ENCODE data around the gene CTAG1B. TPM values are rescaled to one million over a fixed set of nuclear protein-coding genes. Genes with fewer than 3 reads are reported as not detected.
A peak's percentile ranks its signal among the peaks of the same experiment; 100 is the strongest.

The CTAG1B gene
- total RNA-seq, 1 donor from 2014 or later, result not detected

DNA sequence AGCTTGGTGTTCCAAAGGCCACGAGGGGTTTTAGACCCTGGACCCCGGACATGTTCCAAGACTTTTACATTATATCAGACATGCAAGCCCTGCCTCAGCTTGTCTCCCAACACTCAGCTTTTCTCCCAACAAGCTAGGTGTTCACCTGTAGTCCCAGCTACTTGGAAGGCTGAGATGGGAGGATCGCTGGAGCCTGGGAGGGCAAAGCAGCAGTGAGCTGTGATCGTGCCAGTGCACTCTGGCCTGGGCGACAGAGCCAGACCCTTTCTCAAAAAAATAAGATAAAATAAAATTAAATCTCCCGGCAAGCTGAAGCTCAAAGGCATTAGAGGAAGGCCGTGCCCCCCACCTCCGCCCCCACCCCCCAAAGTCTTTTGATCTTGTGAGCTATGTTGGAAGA is 20.4 kb downstream of the CTAG1B start:
- no peaks in the 10 kb centered on the region for H3K36me3 ChIP-seq
- no peaks in the 10 kb centered on the region for H3K9me3 ChIP-seq
- no peak for DNase-seq
- no peaks in the 10 kb centered on the region for H3K4me1 ChIP-seq
- no peak for ATAC-seq
- H3K27me3 ChIP-seq (ENCODE audit: low read depth), result no peaks in the 10 kb centered on the region
- H3K4me3 ChIP-seq, result no peak overlapping the region
- H3K27ac ChIP-seq, result no peak overlapping the region
- TF ChIP-seq, protein P1, sequence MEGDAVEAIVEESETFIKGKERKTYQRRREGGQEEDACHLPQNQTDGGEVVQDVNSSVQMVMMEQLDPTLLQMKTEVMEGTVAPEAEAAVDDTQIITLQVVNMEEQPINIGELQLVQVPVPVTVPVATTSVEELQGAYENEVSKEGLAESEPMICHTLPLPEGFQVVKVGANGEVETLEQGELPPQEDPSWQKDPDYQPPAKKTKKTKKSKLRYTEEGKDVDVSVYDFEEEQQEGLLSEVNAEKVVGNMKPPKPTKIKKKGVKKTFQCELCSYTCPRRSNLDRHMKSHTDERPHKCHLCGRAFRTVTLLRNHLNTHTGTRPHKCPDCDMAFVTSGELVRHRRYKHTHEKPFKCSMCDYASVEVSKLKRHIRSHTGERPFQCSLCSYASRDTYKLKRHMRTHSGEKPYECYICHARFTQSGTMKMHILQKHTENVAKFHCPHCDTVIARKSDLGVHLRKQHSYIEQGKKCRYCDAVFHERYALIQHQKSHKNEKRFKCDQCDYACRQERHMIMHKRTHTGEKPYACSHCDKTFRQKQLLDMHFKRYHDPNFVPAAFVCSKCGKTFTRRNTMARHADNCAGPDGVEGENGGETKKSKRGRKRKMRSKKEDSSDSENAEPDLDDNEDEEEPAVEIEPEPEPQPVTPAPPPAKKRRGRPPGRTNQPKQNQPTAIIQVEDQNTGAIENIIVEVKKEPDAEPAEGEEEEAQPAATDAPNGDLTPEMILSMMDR (IDR thresholded peaks at IDR 0.05), result no peak
- intact Hi-C loops (cut with DNase I), result no loop called here

DNA sequence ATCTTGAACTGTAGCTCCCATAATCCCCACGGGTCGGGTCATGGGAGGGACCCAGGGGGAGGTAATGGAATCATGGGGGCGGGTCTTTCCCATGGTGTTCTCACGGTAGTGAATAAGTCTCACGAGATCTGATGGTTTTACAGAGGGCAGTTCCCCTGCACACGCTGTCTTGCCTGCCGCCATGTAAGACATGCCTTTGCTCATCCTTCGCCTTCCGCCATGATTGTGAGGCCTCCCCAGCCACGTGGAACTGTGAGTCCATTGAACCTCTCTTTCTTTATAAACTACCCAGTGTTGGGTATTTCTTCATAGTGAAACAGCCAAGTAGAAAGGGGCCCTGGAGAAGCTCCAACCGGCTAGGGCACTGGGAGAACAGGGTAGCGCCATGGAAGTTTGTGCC is 21.9 kb downstream of the CTAG1B start:
- H3K36me3 ChIP-seq, result no peaks in the 10 kb centered on the region
- H3K4me1 ChIP-seq, result no peaks in the 10 kb centered on the region
- no peak overlapping the region for H3K4me3 ChIP-seq
- H3K27me3 ChIP-seq (ENCODE audit: low read depth), result no peaks in the 10 kb centered on the region
- no peak for ATAC-seq
- no peak overlapping the region for H3K27ac ChIP-seq
- intact Hi-C loops (cut with DNase I), result no loop called here
- H3K9me3 ChIP-seq, result no peaks in the 10 kb centered on the region
- TF ChIP-seq, protein P1 (IDR thresholded peaks at IDR 0.05), result no peak
- DNase-seq, result no peak

DNA sequence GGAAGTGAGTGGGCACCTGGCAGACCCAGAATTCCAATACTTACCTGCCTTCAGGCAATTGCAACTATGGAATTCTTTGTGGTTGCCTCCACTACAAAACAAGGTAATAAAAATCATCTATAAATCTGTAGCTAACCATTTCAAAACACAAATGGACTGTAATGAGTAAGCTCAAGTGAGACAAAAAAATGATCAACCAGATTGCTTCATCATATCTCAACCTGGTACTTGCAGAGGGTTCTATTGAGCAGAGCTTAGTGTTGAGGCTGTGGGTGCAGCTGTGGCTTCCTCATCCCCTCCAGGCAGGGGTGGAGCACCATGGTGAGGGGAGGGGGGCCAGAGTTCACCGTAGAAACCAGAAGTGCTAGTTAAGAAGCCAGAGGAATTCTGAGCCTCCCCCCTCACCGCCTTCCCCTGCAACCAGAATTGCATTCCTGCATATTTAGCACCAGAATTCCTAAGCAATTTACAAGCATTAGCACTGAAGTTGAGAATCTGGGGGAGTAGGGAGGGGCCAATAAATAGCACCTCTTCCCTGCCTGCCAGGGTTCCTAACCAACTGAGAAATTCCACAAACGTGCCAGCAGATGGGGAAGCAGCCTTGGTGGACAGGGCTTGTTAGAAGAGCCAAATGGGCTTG is 22.7 kb downstream of the CTAG1B start:
- H3K9me3 ChIP-seq, result no peaks in the 10 kb centered on the region
- no peaks in the 10 kb centered on the region for H3K4me1 ChIP-seq
- TF ChIP-seq, protein P1 (IDR thresholded peaks at IDR 0.05), result no peak
- ATAC-seq (peak; percentile 72 to 82), DNase-seq (no peak)
- H3K36me3 ChIP-seq, result no peaks in the 10 kb centered on the region
- intact Hi-C loops (cut with DNase I), result no loop called here
- H3K4me3 ChIP-seq, result no peak overlapping the region
- H3K27ac ChIP-seq, result no peak overlapping the region
- H3K27me3 ChIP-seq (ENCODE audit: low read depth), result no peaks in the 10 kb centered on the region

DNA sequence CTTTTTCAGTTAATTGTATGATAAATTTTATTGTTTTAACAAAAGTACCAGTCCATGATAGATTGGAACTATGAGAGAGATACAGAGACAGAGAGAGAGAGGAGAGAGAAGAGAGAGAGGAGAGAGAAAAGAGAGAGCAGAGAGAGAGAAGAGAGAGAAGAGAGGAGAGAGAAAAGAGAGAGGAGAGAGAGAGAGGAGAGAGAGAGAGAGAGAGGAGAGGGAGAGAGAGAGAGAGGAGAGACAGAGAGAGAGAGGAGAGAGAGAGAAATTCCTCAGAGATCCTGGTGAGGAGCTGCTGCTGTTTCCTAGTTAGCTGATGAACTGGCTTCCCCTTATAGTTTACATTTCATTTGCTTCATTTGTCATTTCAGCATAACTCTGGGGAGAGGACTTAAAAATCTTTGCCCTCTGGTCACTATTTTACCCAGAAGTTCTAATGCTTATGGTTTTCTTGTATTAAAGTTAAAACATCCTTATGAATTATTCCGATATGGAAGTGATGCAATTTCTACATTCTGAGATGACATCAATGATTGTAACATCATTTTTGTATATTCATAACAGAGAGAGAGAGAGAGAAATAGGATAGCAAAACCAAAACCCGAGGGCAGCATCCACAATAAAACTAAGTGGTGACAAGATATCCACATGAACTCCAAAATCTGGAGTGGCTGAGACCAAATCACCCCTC is 23.4 kb downstream of the CTAG1B start:
- no peak for ATAC-seq
- TF ChIP-seq, protein P1 (IDR thresholded peaks at IDR 0.05), result no peak
- Histone ChIP-seq H3K4me3 (no peak overlapping the region), H3K4me1 (no peaks in the 10 kb centered on the region), H3K27ac (no peak overlapping the region), H3K9me3 (no peaks in the 10 kb centered on the region), H3K27me3 (ENCODE audit: low read depth) (no peaks in the 10 kb centered on the region), H3K36me3 (no peaks in the 10 kb centered on the region)
- intact Hi-C loops (cut with DNase I), result no loop called here
- DNase-seq, result no peak

DNA sequence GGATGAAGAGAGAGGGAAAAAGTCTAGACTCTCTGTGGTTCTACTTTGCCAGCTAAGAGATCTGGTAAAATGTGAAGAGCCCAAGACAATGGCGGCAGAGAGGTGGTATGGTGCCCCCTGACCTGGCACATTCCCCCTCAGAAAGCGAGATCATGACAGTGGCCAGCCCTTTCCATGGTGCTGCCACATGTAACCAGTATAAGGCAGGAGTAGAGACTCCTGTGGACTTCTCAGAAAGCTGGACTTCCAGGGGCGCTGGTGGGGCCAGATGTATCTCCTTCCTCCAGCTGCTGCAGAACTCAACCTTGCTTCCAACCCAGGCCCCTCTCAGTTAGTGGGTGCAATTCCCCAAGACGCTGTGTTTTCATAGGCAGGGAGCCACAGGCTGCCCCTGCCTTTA is 24.6 kb downstream of the CTAG1B start:
- DNase-seq, result no peak
- no peak overlapping the region for H3K27ac ChIP-seq
- no peaks in the 10 kb centered on the region for H3K9me3 ChIP-seq
- TF ChIP-seq, protein P1 (IDR thresholded peaks at IDR 0.05), result no peak
- H3K27me3 ChIP-seq (ENCODE audit: low read depth), result no peaks in the 10 kb centered on the region
- H3K4me1 ChIP-seq, result no peaks in the 10 kb centered on the region
- H3K36me3 ChIP-seq, result no peaks in the 10 kb centered on the region
- intact Hi-C loops (cut with DNase I), result no loop called here
- no peak for ATAC-seq
- H3K4me3 ChIP-seq, result no peak overlapping the region
